Esophagus squamous epithelium (tissue), 5 donors: Measurements from ENCODE around the gene C3orf22. TPM values are rescaled to one million over a fixed set of nuclear protein-coding genes. Genes with fewer than 3 reads are reported as not detected.
"Not testable (repeated sequence)": the region's sequence is repeated elsewhere in the genome, so short reads cannot be mapped to it uniquely, and the experiment has no call there.

Experiments used
- DNase-seq: peaks from one replicate; lab custom pipeline; 2025; lab: John Stamatoyannopoulos, UW
- H3K27ac ChIP-seq, 4 donors: fragments of 200-600 bp; sonication (generic); one replicate each; pipeline ENCODE4 v1.5.1; 2016 to 2019; ENCODE audit warnings: mild to moderate bottlenecking in 1 of 4
- H3K27me3 ChIP-seq, 4 donors: fragments of 200-600 bp; sonication (generic); 1 replicate in 3 of 4; 2 replicates in 1 of 4; pipeline versions ENCODE4 v1.5.1 to v1.6.0; 2017 to 2021; ENCODE audit warnings: antibody characterized with exemption in 1 of 4
- H3K36me3 ChIP-seq, 3 donors: fragments of 200-600 bp; sonication (generic); one replicate each; pipeline ENCODE4 v1.5.1; 2016 to 2019
- H3K4me1 ChIP-seq, 3 donors: fragments of 200-600 bp; sonication (generic); one replicate each; pipeline ENCODE4 v1.5.1; 2017 to 2019
- H3K4me3 ChIP-seq, 4 donors: fragments of 200-600 bp; sonication (generic); 1 replicate in 3 of 4; 2 replicates in 1 of 4; pipeline ENCODE4 v1.5.1; 2016 to 2019; ENCODE audit warnings: mild to moderate bottlenecking in 2 of 4, moderate library complexity in 1 of 4
- H3K9me3 ChIP-seq, 3 donors: fragments of 200-600 bp; sonication (generic); one replicate each; pipeline ENCODE4 v1.5.1; 2016 to 2019
- POLR2A ChIP-seq, 4 donors: fragments of 450-650 bp; IDR thresholded peaks; one replicate each; pipeline ENCODE4 v1.6.1; 2017; ENCODE audit warnings: antibody characterized with exemption in 4 of 4, mild to moderate bottlenecking in 4 of 4, moderate library complexity in 3 of 4
- WGBS, 2 donors: methylation state at CpG; one replicate each; pipeline ENCODE4 v1.1.5; 2018; 5-methylcytosine and 5-hydroxymethylcytosine counted together
- intact Hi-C: fragments of 100-400 bp; cut with DNase I; formaldehyde crosslinking; loops from one replicate; pipeline ENCODE4 v1.15.0; 2022
- total RNA-seq, 4 donors: library from RNA; depleted of rRNA; stranded (reverse); fragments of >200 nt; gene quantifications; one replicate each; pipeline ENCODE4 v1.1.0, GENCODE V29; 2016
- TF ChIP-seq, protein P1 (sequence below), 6 experiments: fragments of 450-650 bp in 4 of 6; fragments of 200-600 bp in 2 of 6; sonication (generic) in 2 of 6; IDR thresholded peaks; one replicate each; pipeline ENCODE4 v1.5.1; 2016 to 2019; ENCODE audit warnings: antibody characterized with exemption in 6 of 6, mild to moderate bottlenecking in 4 of 6, moderate library complexity in 4 of 6
- donor health status: DM: yes; HTN: yes; CAD: no.

Gene C3orf22
- total RNA-seq, 4 donors from 2014 or later, result not detected

DNA sequence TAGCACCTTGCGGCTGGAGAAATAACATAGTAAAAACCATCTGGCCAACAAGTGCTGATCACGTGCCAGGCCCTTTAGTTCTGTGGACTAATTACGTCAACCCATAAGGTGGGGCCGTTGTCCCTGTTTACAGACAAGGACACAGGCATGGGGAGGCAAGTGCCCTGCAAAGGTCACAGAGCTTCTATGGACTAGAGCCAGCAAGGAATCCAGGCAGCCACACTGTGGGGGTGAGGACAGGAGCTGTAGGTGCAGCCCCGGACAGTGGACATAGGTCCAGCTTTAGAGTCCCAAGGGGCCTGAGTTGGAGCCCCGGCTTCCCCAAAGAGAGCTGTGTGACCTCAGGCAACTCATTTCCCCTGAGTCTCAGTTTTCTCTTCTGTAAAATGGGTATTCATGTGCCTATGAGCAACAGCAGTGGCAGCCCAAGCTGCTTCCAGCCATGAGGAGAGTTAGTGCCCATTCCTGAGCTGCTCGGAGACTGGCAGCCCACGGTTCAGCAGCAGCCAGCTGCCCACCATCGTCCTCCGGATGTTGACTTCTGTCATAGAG lies 20.9 kb downstream of the C3orf22 start:
- 80% methylated on average over 2 of the region's 10 CpGs; no CpG with 5 or more reads in 1 of the 2 donors for WGBS, 2 donors
- H3K4me3 ChIP-seq, result no peak overlapping the region
- peaks cover 0 to 5% (median 0%) of the 10 kb centered on the region in 3 donors for H3K9me3 ChIP-seq
- intact Hi-C loops, result no loop called here
- no peak for DNase-seq
- no peak for TF ChIP-seq POLR2A (IDR thresholded peaks at IDR 0.05)
- TF ChIP-seq, protein P1, sequence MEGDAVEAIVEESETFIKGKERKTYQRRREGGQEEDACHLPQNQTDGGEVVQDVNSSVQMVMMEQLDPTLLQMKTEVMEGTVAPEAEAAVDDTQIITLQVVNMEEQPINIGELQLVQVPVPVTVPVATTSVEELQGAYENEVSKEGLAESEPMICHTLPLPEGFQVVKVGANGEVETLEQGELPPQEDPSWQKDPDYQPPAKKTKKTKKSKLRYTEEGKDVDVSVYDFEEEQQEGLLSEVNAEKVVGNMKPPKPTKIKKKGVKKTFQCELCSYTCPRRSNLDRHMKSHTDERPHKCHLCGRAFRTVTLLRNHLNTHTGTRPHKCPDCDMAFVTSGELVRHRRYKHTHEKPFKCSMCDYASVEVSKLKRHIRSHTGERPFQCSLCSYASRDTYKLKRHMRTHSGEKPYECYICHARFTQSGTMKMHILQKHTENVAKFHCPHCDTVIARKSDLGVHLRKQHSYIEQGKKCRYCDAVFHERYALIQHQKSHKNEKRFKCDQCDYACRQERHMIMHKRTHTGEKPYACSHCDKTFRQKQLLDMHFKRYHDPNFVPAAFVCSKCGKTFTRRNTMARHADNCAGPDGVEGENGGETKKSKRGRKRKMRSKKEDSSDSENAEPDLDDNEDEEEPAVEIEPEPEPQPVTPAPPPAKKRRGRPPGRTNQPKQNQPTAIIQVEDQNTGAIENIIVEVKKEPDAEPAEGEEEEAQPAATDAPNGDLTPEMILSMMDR (IDR thresholded peaks at IDR 0.05), result no peak
- H3K27me3 ChIP-seq, result peaks cover 0 to 76% (median 0%) of the 10 kb centered on the region in 4 donors
- peaks cover 4 to 8% (median 5%) of the 10 kb centered on the region in 3 donors for H3K4me1 ChIP-seq
- H3K27ac ChIP-seq, result no peak overlapping the region
- H3K36me3 ChIP-seq, result no peaks in the 10 kb centered on the region

DNA sequence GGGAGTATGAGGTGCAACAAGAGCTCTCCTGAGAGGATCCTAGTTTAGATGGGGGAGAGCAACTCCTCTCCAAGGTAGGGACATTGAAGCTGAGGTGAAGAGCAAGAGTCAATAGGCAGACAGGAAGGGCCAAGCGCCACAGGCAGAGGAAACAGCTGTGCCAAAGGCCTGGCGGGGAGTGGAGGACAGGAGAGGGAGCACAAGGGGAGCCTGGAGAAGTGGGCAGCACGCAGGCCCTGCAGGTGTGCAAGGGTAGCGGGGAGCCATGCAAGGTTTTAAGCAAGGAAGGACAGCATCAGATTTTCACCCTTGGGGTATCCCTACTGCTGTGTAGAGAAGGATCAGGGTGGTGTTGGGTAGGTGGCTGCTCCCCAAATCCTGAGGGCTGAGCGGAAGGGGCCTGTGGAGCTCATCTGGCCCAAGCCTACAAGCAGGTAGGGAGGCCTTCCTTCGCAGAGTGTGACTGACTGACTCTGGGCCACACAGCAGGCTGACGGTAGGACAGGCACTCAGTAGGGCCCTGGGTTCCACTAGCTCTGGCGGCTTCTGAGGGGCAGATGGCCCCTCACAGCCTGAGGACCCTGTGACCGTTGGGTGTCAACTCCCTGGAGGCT lies 21.5 kb downstream of the C3orf22 start:
- no peak for TF ChIP-seq POLR2A (IDR thresholded peaks at IDR 0.05)
- TF ChIP-seq, protein P1 (IDR thresholded peaks at IDR 0.05), result no peak
- H3K36me3 ChIP-seq, result no peaks in the 10 kb centered on the region
- H3K9me3 ChIP-seq, result peaks cover 0 to 5% (median 0%) of the 10 kb centered on the region in 3 donors
- peaks cover 4 to 8% (median 5%) of the 10 kb centered on the region in 3 donors for H3K4me1 ChIP-seq
- intact Hi-C loops, result no loop called here
- DNase-seq, result no peak
- H3K27me3 ChIP-seq, result peaks cover 0 to 70% (median 0%) of the 10 kb centered on the region in 4 donors
- H3K4me3 ChIP-seq, result no peak overlapping the region
- H3K27ac ChIP-seq, result no peak overlapping the region
- 66 to 83% methylated on average over 4 to 5 of the region's 9 CpGs for WGBS, 2 donors

DNA sequence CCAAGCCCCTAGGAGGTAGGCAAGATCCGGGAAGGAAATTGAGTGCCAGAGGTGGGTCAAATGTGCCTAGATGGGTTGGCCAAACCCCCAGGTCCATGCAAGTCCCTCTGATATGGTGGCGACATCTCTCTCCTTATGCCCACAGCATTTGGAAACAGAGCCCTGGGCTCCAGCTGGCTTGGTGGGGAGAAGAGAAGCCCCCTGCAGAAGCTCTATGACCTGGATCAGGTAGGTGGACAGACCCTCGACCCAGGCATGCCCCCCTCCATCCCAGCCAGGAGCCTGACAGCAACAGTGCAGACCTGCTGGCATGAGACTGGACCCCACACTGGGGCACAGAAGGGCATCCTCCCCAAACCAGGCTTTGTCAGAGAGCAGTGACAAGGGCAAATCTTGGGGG lies 22.6 kb downstream of the C3orf22 start:
- DNase-seq, result no peak
- H3K4me1 ChIP-seq, result peaks cover 4 to 8% (median 5%) of the 10 kb centered on the region in 3 donors
- intact Hi-C loops, result no loop called here
- no peak for TF ChIP-seq POLR2A (IDR thresholded peaks at IDR 0.05)
- TF ChIP-seq, protein P1 (IDR thresholded peaks at IDR 0.05), result no peak
- no peak overlapping the region for H3K4me3 ChIP-seq
- WGBS, 2 donors, result 80% methylated on average over 1 of the region's 3 CpGs; no CpG with 5 or more reads in 1 of the 2 donors
- H3K27me3 ChIP-seq, result peaks cover 0 to 59% (median 0%) of the 10 kb centered on the region in 4 donors
- no peaks in the 10 kb centered on the region for H3K9me3 ChIP-seq
- H3K27ac ChIP-seq, result no peak overlapping the region
- H3K36me3 ChIP-seq, result no peaks in the 10 kb centered on the region

DNA sequence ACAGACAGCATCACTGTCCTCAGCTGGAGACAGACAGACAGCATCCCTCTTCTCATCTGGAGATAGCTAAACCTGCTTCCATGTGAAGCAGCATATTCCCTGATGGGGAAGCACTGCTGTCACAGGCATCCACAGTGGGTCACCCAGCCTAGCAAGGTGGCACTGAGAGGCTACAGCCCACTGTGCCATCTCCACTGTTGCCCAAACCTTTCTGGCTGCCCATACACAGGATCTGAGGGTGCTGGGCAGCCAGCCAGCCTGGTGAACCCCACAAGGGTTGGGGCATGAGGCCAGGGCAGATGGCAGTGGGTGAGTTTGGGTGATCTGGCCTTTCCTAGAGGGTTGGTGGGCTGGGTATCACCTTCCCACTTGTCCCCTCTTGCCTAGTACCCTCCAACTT lies 23.1 kb downstream of the C3orf22 start:
- no peak overlapping the region for H3K4me3 ChIP-seq
- peaks cover 0 to 54% (median 0%) of the 10 kb centered on the region in 4 donors for H3K27me3 ChIP-seq
- intact Hi-C loops, result no loop called here
- no peak overlapping the region for H3K27ac ChIP-seq
- no peak for DNase-seq
- H3K4me1 ChIP-seq, result peaks cover under 1 to 4% (median 1%) of the 10 kb centered on the region in 3 donors
- H3K9me3 ChIP-seq, result no peaks in the 10 kb centered on the region
- no peaks in the 10 kb centered on the region for H3K36me3 ChIP-seq
- TF ChIP-seq, protein P1 (IDR thresholded peaks at IDR 0.05), result no peak
- no peak for TF ChIP-seq POLR2A (IDR thresholded peaks at IDR 0.05)

DNA sequence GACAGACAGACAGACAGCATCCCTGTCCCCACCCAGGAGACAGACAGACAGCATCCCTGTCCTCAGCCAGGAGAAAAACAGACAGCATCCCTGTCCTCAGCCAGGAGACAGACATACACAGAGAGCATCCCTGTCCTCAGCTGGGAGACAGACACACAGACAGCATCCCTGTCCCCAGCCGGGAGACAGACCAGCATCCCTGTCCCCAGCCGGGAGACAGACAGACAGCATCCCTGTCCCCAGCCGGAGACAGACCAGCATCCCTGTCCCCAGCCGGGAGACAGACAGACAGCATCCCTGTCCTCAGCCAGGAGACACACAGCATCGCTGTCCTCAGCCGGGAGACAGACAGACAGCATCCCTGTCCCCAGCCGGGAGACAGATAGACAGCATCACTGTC lies 24.0 kb downstream of the C3orf22 start:
- H3K27ac ChIP-seq, H3K4me1 ChIP-seq, intact Hi-C loops, H3K4me3 ChIP-seq, H3K9me3 ChIP-seq, H3K36me3 ChIP-seq, DNase-seq: not testable (repeated sequence)
- WGBS, 2 donors, result no CpG with 5 or more reads among the region's 7 CpGs
- H3K27me3 ChIP-seq, result peaks cover 0 to 53% (median 0%) of the 10 kb centered on the region in 4 donors
